SK-N-SH treated with all-trans-retinoic acid at 6 μM for 48 hours (cell line): ENCODE data around the gene TATDN3.

Experiments used
- ATAC-seq: fragments of 200-7000 bp; cut with Tn5 transposase; 3 replicates; pipeline ENCODE4 v1.9.1; 2020; ENCODE audit warnings: mild to moderate bottlenecking, moderate library complexity
- ARNTL ChIP-seq: fragments of 450-650 bp; formaldehyde crosslinking; IDR thresholded peaks from 2 replicates; pipeline ENCODE4 v1.5.0; 2020; ENCODE audit warnings: low read depth, mild to moderate bottlenecking, moderate library complexity, borderline replicate concordance
- BACH2 ChIP-seq: fragments of 250-450 bp; sonication (Bioruptor Pico); IDR thresholded peaks from 2 replicates; pipeline ENCODE4 v1.9.0; 2021; ENCODE audit warnings: mild to moderate bottlenecking, borderline replicate concordance
- ESRRG ChIP-seq: fragments of 250-450 bp; sonication (Bioruptor Pico); IDR thresholded peaks from 2 replicates; pipeline ENCODE4 v1.6.1; 2021; ENCODE audit warnings: mild to moderate bottlenecking
- GLIS3 ChIP-seq: fragments of 250-450 bp; sonication (Bioruptor Pico); IDR thresholded peaks from 2 replicates; pipeline ENCODE4 v1.5.0; 2020; ENCODE audit warnings: mild to moderate bottlenecking, moderate library complexity
- ISL1 ChIP-seq: fragments of 250-450 bp; sonication (Bioruptor Pico); IDR thresholded peaks from 2 replicates; pipeline ENCODE4 v2.1.2; 2022; ENCODE audit warnings: mild to moderate bottlenecking, moderate library complexity
- PPARA ChIP-seq: fragments of 250-450 bp; sonication (Bioruptor Pico); IDR thresholded peaks from 2 replicates; pipeline ENCODE4 v1.5.0; 2020; ENCODE audit warnings: mild to moderate bottlenecking, borderline replicate concordance
- RARB ChIP-seq: fragments of 250-450 bp; sonication (Bioruptor Pico); IDR thresholded peaks from 2 replicates; pipeline ENCODE4 v1.8.0; 2021; ENCODE audit warnings: mild to moderate bottlenecking, moderate library complexity
- SNAI2 ChIP-seq: fragments of 250-450 bp; sonication (Bioruptor Pico); IDR thresholded peaks from 2 replicates; pipeline ENCODE4 v1.5.0; 2020; ENCODE audit warnings: mild to moderate bottlenecking, moderate library complexity
- TCF4 ChIP-seq: fragments of 250-450 bp; sonication (Bioruptor Pico); IDR thresholded peaks from 2 replicates; pipeline ENCODE4 v1.8.0; 2021; ENCODE audit warnings: mild to moderate bottlenecking, moderate library complexity, borderline replicate concordance
- TOX ChIP-seq: fragments of 250-450 bp; sonication (Bioruptor Pico); IDR thresholded peaks from 2 replicates; pipeline ENCODE4 v1.8.0; 2021; ENCODE audit warnings: mild to moderate bottlenecking, moderate library complexity, borderline replicate concordance
- ZC3H10 ChIP-seq: fragments of 250-450 bp; sonication (Bioruptor Pico); IDR thresholded peaks from 2 replicates; pipeline ENCODE4 v1.5.1; 2021; ENCODE audit warnings: mild to moderate bottlenecking, moderate library complexity
- ZFP3 ChIP-seq: fragments of 250-450 bp; sonication (Bioruptor Pico); IDR thresholded peaks from 2 replicates; pipeline ENCODE4 v1.5.0; 2020; ENCODE audit warnings: mild to moderate bottlenecking, moderate library complexity
- ZFP30 ChIP-seq: fragments of 450-650 bp; formaldehyde crosslinking; IDR thresholded peaks from 2 replicates; pipeline ENCODE4 v1.5.0; 2022; ENCODE audit warnings: mild to moderate bottlenecking, moderate library complexity
- ZNF565 ChIP-seq: fragments of 450-650 bp; formaldehyde crosslinking; conservative IDR thresholded peaks from 2 replicates; pipeline ENCODE4 v1.5.0; 2020; ENCODE audit warnings: low read depth, mild to moderate bottlenecking, moderate library complexity
- ZNF70 ChIP-seq: fragments of 450-650 bp; formaldehyde crosslinking; IDR thresholded peaks from 2 replicates; pipeline ENCODE4 v1.5.0; 2020; ENCODE audit warnings: mild to moderate bottlenecking, moderate library complexity
- ZNF8 ChIP-seq: fragments of 450-650 bp; formaldehyde crosslinking; IDR thresholded peaks from 2 replicates; pipeline ENCODE4 v1.5.0; 2020; ENCODE audit warnings: mild to moderate bottlenecking, moderate library complexity
- TF ChIP-seq, protein P1 (sequence below): fragments of 250-450 bp; sonication (Bioruptor Pico); IDR thresholded peaks from 2 replicates; pipeline ENCODE4 v1.8.0; 2021; ENCODE audit warnings: low read depth, mild to moderate bottlenecking, moderate library complexity, borderline replicate concordance
- TF ChIP-seq, protein P2 (sequence below): fragments of 250-450 bp; sonication (Bioruptor Pico); IDR thresholded peaks from 2 replicates; pipeline ENCODE4 v1.5.1; 2021; ENCODE audit warnings: mild to moderate bottlenecking, moderate library complexity
- TF ChIP-seq, protein P3 (sequence below): fragments of 250-450 bp; sonication (Bioruptor Pico); IDR thresholded peaks from 2 replicates; pipeline ENCODE4 v1.5.1; 2020; ENCODE audit warnings: low read depth, mild to moderate bottlenecking, moderate library complexity
- TF ChIP-seq, protein P4 (sequence below): fragments of 250-450 bp; sonication (Bioruptor Pico); IDR thresholded peaks from 2 replicates; pipeline ENCODE4 v1.8.0; 2020; ENCODE audit warnings: mild to moderate bottlenecking, moderate library complexity, borderline replicate concordance
- TF ChIP-seq, protein P5 (sequence below): fragments of 250-450 bp; sonication (Bioruptor Pico); IDR thresholded peaks from 2 replicates; pipeline ENCODE4 v1.5.0; 2020; ENCODE audit warnings: mild to moderate bottlenecking, moderate library complexity

TATDN3 gene

DNA sequence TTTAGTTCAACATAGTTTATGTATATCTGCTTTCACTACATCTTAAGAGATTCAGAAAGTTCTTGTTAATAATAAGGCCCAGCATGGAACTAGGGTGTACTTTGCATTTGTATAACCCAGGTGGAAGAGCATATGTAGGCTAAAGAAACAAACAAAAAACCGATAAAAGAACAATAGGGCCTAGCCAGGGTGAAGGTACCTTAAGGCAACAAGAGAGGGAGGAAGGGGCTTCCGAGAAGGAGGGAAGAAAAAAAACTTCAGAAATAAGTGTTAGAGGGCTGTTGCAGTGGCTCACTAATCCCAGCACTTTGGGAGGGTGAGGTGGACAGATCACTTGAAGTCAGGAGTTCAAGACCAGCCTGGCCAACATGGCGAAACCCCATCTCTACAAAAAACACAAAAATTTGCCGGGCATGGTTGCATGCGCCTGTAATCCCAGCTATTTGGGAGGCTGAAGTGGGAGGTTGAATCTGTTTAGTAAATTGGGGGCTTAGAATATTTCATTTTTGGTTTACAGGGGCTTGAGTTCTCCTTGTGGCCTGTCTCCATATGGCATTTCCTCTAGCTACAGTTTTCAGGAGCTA lies 60.5 kb downstream of the TATDN3 start (continued):
- TF ChIP-seq, protein P1, sequence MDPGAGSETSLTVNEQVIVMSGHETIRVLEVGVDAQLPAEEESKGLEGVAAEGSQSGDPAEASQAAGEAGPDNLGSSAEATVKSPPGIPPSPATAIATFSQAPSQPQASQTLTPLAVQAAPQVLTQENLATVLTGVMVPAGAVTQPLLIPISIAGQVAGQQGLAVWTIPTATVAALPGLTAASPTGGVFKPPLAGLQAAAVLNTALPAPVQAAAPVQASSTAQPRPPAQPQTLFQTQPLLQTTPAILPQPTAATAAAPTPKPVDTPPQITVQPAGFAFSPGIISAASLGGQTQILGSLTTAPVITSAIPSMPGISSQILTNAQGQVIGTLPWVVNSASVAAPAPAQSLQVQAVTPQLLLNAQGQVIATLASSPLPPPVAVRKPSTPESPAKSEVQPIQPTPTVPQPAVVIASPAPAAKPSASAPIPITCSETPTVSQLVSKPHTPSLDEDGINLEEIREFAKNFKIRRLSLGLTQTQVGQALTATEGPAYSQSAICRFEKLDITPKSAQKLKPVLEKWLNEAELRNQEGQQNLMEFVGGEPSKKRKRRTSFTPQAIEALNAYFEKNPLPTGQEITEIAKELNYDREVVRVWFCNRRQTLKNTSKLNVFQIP (CRISPR knock-in tag), result no peak
- no peak for TF ChIP-seq ZNF8 (CRISPR knock-in tag)

DNA sequence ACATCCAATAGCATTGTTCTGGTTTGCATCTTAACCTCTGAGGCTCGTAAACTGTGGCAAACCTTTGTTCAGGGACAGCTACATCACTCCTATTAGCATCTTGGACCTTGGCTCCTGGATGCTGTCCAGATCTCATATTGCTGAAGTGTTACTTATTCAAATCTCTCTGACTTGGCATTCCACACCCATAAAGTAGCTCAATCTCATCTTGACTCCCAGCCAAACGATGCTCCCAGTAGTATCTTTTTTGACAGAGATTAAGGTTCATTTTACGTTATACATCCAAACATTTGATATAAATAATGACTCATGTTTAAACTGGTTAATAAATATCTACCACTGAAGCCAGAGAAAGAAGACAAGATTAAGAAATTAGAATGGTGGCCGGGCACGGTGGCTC lies 62.0 kb downstream of the TATDN3 start:
- no peak for ATAC-seq
- no peak for TF ChIP-seq ZC3H10
- TF ChIP-seq, protein P2, sequence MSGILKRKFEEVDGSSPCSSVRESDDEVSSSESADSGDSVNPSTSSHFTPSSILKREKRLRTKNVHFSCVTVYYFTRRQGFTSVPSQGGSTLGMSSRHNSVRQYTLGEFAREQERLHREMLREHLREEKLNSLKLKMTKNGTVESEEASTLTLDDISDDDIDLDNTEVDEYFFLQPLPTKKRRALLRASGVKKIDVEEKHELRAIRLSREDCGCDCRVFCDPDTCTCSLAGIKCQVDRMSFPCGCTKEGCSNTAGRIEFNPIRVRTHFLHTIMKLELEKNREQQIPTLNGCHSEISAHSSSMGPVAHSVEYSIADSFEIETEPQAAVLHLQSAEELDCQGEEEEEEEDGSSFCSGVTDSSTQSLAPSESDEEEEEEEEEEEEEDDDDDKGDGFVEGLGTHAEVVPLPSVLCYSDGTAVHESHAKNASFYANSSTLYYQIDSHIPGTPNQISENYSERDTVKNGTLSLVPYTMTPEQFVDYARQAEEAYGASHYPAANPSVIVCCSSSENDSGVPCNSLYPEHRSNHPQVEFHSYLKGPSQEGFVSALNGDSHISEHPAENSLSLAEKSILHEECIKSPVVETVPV (CRISPR knock-in tag), result no peak
- TF ChIP-seq RARB (CRISPR knock-in tag), result no peak
- TF ChIP-seq, protein P3, sequence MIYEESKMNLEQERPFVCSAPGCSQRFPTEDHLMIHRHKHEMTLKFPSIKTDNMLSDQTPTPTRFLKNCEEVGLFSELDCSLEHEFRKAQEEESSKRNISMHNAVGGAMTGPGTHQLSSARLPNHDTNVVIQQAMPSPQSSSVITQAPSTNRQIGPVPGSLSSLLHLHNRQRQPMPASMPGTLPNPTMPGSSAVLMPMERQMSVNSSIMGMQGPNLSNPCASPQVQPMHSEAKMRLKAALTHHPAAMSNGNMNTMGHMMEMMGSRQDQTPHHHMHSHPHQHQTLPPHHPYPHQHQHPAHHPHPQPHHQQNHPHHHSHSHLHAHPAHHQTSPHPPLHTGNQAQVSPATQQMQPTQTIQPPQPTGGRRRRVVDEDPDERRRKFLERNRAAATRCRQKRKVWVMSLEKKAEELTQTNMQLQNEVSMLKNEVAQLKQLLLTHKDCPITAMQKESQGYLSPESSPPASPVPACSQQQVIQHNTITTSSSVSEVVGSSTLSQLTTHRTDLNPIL (CRISPR knock-in tag), result no peak
- TF ChIP-seq PPARA (CRISPR knock-in tag), result no peak
- TF ChIP-seq TOX (CRISPR knock-in tag), result no peak
- no peak for TF ChIP-seq ARNTL
- TF ChIP-seq, protein P1 (CRISPR knock-in tag), result no peak
- TF ChIP-seq SNAI2 (CRISPR knock-in tag), result no peak
- no peak for TF ChIP-seq ZFP30
- TF ChIP-seq, protein P4, sequence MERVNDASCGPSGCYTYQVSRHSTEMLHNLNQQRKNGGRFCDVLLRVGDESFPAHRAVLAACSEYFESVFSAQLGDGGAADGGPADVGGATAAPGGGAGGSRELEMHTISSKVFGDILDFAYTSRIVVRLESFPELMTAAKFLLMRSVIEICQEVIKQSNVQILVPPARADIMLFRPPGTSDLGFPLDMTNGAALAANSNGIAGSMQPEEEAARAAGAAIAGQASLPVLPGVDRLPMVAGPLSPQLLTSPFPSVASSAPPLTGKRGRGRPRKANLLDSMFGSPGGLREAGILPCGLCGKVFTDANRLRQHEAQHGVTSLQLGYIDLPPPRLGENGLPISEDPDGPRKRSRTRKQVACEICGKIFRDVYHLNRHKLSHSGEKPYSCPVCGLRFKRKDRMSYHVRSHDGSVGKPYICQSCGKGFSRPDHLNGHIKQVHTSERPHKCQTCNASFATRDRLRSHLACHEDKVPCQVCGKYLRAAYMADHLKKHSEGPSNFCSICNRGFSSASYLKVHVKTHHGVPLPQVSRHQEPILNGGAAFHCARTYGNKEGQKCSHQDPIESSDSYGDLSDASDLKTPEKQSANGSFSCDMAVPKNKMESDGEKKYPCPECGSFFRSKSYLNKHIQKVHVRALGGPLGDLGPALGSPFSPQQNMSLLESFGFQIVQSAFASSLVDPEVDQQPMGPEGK, result no peak
- TF ChIP-seq, protein P5, sequence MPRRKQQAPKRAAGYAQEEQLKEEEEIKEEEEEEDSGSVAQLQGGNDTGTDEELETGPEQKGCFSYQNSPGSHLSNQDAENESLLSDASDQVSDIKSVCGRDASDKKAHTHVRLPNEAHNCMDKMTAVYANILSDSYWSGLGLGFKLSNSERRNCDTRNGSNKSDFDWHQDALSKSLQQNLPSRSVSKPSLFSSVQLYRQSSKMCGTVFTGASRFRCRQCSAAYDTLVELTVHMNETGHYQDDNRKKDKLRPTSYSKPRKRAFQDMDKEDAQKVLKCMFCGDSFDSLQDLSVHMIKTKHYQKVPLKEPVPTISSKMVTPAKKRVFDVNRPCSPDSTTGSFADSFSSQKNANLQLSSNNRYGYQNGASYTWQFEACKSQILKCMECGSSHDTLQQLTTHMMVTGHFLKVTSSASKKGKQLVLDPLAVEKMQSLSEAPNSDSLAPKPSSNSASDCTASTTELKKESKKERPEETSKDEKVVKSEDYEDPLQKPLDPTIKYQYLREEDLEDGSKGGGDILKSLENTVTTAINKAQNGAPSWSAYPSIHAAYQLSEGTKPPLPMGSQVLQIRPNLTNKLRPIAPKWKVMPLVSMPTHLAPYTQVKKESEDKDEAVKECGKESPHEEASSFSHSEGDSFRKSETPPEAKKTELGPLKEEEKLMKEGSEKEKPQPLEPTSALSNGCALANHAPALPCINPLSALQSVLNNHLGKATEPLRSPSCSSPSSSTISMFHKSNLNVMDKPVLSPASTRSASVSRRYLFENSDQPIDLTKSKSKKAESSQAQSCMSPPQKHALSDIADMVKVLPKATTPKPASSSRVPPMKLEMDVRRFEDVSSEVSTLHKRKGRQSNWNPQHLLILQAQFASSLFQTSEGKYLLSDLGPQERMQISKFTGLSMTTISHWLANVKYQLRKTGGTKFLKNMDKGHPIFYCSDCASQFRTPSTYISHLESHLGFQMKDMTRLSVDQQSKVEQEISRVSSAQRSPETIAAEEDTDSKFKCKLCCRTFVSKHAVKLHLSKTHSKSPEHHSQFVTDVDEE (CRISPR knock-in tag), result no peak
- TF ChIP-seq TCF4 (CRISPR knock-in tag), result no peak
- no peak for TF ChIP-seq ESRRG (CRISPR knock-in tag)
- TF ChIP-seq ZFP3 (CRISPR knock-in tag), result no peak
- TF ChIP-seq ISL1 (CRISPR knock-in tag), result no peak
- no peak for TF ChIP-seq ZNF8 (CRISPR knock-in tag)

DNA sequence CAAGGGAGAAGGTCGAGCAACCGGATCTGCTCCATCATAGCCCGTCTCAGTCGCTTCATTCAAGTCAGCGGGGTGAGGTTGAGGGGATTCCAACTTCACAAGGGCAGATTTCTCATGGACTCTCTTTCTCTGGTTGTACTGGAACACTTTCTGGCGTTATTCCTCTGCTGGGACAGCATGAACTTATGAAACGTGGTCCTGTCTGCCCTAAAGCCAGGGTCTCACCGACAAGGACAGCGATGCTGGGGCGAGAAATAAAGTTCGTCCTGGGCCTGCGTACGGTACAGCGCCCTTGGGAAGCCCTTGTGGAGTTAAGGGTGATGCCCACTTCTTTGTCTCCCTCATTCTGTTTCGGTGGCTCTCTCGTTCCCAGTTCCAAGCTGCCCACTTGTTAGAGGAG lies 65.1 kb downstream of the TATDN3 start:
- no peak for ATAC-seq
- TF ChIP-seq TOX (CRISPR knock-in tag) (no peak), GLIS3 (CRISPR knock-in tag) (no peak), ZNF8 (CRISPR knock-in tag) (no peak), ZFP30 (no peak), ZNF70 (CRISPR knock-in tag) (no peak), BACH2 (CRISPR knock-in tag) (no peak), PPARA (CRISPR knock-in tag) (no peak), ESRRG (CRISPR knock-in tag) (no peak), ISL1 (CRISPR knock-in tag) (no peak), ZNF565 (no peak)
- TF ChIP-seq, protein P2 (CRISPR knock-in tag), result no peak
- TF ChIP-seq, protein P4, result no peak
- TF ChIP-seq, protein P3 (CRISPR knock-in tag), result no peak
